Measurements from ENCODE around the gene TRAPPC1.

TRAPPC1 gene

DNA sequence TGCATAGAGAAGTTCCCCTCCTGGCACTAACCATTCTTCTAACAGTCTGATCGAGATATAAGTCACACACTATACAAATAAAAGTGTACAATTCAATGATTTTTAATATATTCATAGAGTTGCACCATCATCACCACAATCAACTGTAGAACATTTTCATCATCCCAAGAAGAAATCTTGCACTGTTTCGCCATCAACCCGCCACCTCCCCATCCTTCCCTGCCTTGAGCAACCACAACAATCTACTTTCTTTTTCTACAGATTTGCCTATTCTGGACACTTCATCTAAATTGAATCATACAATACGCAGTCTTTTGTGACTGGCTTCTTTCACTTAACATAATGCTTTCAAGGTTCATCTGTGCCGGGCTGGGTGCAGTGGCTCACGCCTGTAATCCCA is 37.7 kb upstream of the TRAPPC1 start:
- H4K20me1 ChIP-seq (ENCODE audit: insufficient read depth, low read length), result no peaks in the 10 kb centered on the region
- no peak for ATAC-seq (ENCODE audit: insufficient read depth, low read depth)
- H3K36me3 ChIP-seq (ENCODE audit: insufficient read depth, low read length), result no peaks in the 10 kb centered on the region
- no peak overlapping the region for H3K9ac ChIP-seq (ENCODE audit: low read depth, low read length)
- no peak overlapping the region for H3K4me2 ChIP-seq (ENCODE audit: insufficient read depth, low read length)
- H3K27me3 ChIP-seq (ENCODE audit: insufficient read depth, low read length, poor library complexity), result no peaks in the 10 kb centered on the region
- H3K4me3 ChIP-seq (ENCODE audit: low read depth in 1 of 2, low read length in 2 of 2), result no peak overlapping the region
- H3K79me2 ChIP-seq (ENCODE audit: insufficient read depth, low read length), result no peaks in the 10 kb centered on the region
- H3K9me3 ChIP-seq (ENCODE audit: insufficient read depth, low read length, severe bottlenecking), result peaks cover 4% of the 10 kb centered on the region
- no peak overlapping the region for H2AFZ ChIP-seq (ENCODE audit: low read depth, low read length)
- DNase-seq, result no peak
- H3K27ac ChIP-seq (ENCODE audit: low read length), result no peak overlapping the region
- no peaks in the 10 kb centered on the region for H3K4me1 ChIP-seq (ENCODE audit: insufficient read depth, low read length)
- TF ChIP-seq, protein P1, sequence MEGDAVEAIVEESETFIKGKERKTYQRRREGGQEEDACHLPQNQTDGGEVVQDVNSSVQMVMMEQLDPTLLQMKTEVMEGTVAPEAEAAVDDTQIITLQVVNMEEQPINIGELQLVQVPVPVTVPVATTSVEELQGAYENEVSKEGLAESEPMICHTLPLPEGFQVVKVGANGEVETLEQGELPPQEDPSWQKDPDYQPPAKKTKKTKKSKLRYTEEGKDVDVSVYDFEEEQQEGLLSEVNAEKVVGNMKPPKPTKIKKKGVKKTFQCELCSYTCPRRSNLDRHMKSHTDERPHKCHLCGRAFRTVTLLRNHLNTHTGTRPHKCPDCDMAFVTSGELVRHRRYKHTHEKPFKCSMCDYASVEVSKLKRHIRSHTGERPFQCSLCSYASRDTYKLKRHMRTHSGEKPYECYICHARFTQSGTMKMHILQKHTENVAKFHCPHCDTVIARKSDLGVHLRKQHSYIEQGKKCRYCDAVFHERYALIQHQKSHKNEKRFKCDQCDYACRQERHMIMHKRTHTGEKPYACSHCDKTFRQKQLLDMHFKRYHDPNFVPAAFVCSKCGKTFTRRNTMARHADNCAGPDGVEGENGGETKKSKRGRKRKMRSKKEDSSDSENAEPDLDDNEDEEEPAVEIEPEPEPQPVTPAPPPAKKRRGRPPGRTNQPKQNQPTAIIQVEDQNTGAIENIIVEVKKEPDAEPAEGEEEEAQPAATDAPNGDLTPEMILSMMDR (IDR thresholded peaks at IDR 0.05; ENCODE audit: borderline replicate concordance, extremely low read depth, low read length, poor library complexity, severe bottlenecking), result no peak
- no peak for TF ChIP-seq EZH2 (IDR thresholded peaks at IDR 0.05; ENCODE audit: borderline replicate concordance, low read depth, low read length, severe bottlenecking)

DNA sequence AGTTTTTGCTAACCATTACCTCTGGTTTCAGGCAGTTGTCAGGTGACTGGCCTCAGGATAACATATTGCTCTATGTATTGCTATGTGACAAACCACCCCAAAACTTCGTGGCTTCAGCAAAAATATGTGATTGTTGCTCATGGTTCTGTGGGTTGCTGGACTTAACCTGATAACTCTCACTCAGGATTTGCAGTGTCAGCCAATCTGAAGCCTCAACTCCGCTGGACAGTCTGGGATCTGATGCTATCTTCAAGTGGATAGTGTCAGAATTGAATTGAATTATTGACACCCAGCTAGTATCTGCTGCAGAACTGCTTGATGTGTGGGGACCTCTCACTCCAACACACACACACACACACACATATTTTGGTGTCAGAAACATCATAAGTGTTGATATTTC is 36.0 kb upstream of the TRAPPC1 start:
- no peak overlapping the region for H3K4me3 ChIP-seq (ENCODE audit: low read depth in 1 of 2, low read length in 2 of 2)
- no peaks in the 10 kb centered on the region for H3K36me3 ChIP-seq (ENCODE audit: insufficient read depth, low read length)
- no peak overlapping the region for H2AFZ ChIP-seq (ENCODE audit: low read depth, low read length)
- no peaks in the 10 kb centered on the region for H3K9me3 ChIP-seq (ENCODE audit: insufficient read depth, low read length, severe bottlenecking)
- ATAC-seq (ENCODE audit: insufficient read depth, low read depth) (no peak), DNase-seq (no peak)
- no peak overlapping the region for H3K4me2 ChIP-seq (ENCODE audit: insufficient read depth, low read length)
- H3K27ac ChIP-seq (ENCODE audit: low read length), result no peak overlapping the region
- TF ChIP-seq, protein P1 (IDR thresholded peaks at IDR 0.05; ENCODE audit: borderline replicate concordance, extremely low read depth, low read length, poor library complexity, severe bottlenecking), result no peak
- TF ChIP-seq EZH2 (IDR thresholded peaks at IDR 0.05; ENCODE audit: borderline replicate concordance, low read depth, low read length, severe bottlenecking), result no peak
- no peaks in the 10 kb centered on the region for H3K79me2 ChIP-seq (ENCODE audit: insufficient read depth, low read length)
- no peak overlapping the region for H3K9ac ChIP-seq (ENCODE audit: low read depth, low read length)
- no peaks in the 10 kb centered on the region for H4K20me1 ChIP-seq (ENCODE audit: insufficient read depth, low read length)
- H3K27me3 ChIP-seq (ENCODE audit: insufficient read depth, low read length, poor library complexity), result no peaks in the 10 kb centered on the region
- H3K4me1 ChIP-seq (ENCODE audit: insufficient read depth, low read length), result no peaks in the 10 kb centered on the region

DNA sequence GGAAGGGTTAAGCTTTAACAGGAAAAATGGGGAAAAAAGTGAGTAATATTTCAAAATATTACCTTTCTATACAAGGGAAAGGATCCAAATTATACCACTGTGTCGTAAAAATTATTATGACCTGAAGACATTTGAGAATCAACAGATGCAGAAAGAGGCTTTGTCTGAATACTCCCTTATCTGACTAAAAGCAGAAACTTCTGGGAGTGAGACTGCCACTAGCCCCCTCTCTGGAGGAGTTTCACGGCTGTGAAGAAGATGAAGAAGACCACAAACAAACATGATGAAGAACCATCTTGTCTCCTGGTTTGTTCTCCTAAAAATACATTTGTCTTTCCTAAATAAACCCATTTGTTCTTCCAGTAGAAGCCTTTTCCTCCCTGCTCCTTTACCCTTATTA is 29.7 kb upstream of the TRAPPC1 start:
- TF ChIP-seq, protein P1 (IDR thresholded peaks at IDR 0.05; ENCODE audit: borderline replicate concordance, extremely low read depth, low read length, poor library complexity, severe bottlenecking), result no peak
- no peak for TF ChIP-seq EZH2 (IDR thresholded peaks at IDR 0.05; ENCODE audit: borderline replicate concordance, low read depth, low read length, severe bottlenecking)
- ATAC-seq (ENCODE audit: insufficient read depth, low read depth) (no peak), DNase-seq (no peak)
- no peaks in the 10 kb centered on the region for H4K20me1 ChIP-seq (ENCODE audit: insufficient read depth, low read length)
- H3K4me3 ChIP-seq (ENCODE audit: low read depth in 1 of 2, low read length in 2 of 2), result no peak overlapping the region
- H3K36me3 ChIP-seq (ENCODE audit: insufficient read depth, low read length), result no peaks in the 10 kb centered on the region
- no peaks in the 10 kb centered on the region for H3K79me2 ChIP-seq (ENCODE audit: insufficient read depth, low read length)
- no peak overlapping the region for H3K9ac ChIP-seq (ENCODE audit: low read depth, low read length)
- peaks cover 9% of the 10 kb centered on the region for H3K27me3 ChIP-seq (ENCODE audit: insufficient read depth, low read length, poor library complexity)
- H2AFZ ChIP-seq (ENCODE audit: low read depth, low read length), result no peak overlapping the region
- no peaks in the 10 kb centered on the region for H3K4me1 ChIP-seq (ENCODE audit: insufficient read depth, low read length)
- no peaks in the 10 kb centered on the region for H3K9me3 ChIP-seq (ENCODE audit: insufficient read depth, low read length, severe bottlenecking)
- no peak overlapping the region for H3K27ac ChIP-seq (ENCODE audit: low read length)
- H3K4me2 ChIP-seq (ENCODE audit: insufficient read depth, low read length), result no peak overlapping the region
